KMS-11 (cell line): ENCODE results near the gene STOX1.

Experiments
- H2AFZ ChIP-seq: fragments of 200-600 bp; sonication (generic); 2 replicates; pipeline ENCODE4 v1.6.1; 2016; ENCODE audit warnings: antibody characterized with exemption, mixed run types, low read depth
- H3K27ac ChIP-seq: fragments of 200-600 bp; sonication (generic); 2 replicates; pipeline ENCODE4 v1.6.1; 2016; ENCODE audit warnings: mild to moderate bottlenecking, mixed run types
- H3K27me3 ChIP-seq: fragments of 200-600 bp; sonication (generic); 2 replicates; pipeline ENCODE4 v1.6.1; 2017; ENCODE audit warnings: mild to moderate bottlenecking, low read depth, mixed run types, moderate library complexity; ENCODE audit not compliant: insufficient read depth
- H3K36me3 ChIP-seq: fragments of 200-600 bp; sonication (generic); 2 replicates; pipeline ENCODE4 v1.6.1; 2017; ENCODE audit warnings: mild to moderate bottlenecking, mixed run types; ENCODE audit not compliant: insufficient read depth
- H3K4me1 ChIP-seq: fragments of 200-600 bp; sonication (generic); 2 replicates; pipeline ENCODE4 v1.6.1; 2016; ENCODE audit warnings: mild to moderate bottlenecking, low read depth, mixed run types; ENCODE audit not compliant: poor library complexity, severe bottlenecking
- H3K4me2 ChIP-seq: fragments of 200-600 bp; sonication (generic); 2 replicates; pipeline ENCODE4 v1.7.0; 2016; ENCODE audit warnings: mild to moderate bottlenecking, mixed run types
- H3K4me3 ChIP-seq: fragments of 200-600 bp; sonication (generic); IDR thresholded peaks from 2 replicates; pipeline ENCODE4 v1.6.1; 2017; ENCODE audit warnings: low read depth, low read length, mixed read lengths; ENCODE audit not compliant: insufficient read depth
- H3K79me2 ChIP-seq: fragments of 200-600 bp; sonication (generic); 2 replicates; pipeline ENCODE4 v1.6.1; 2016; ENCODE audit warnings: low read depth, mixed run types; ENCODE audit not compliant: insufficient read depth
- H3K9ac ChIP-seq: fragments of 200-600 bp; sonication (generic); 2 replicates; pipeline ENCODE4 v1.6.1; 2016; ENCODE audit warnings: mild to moderate bottlenecking, mixed run types
- H4K20me1 ChIP-seq: fragments of 200-600 bp; sonication (generic); 2 replicates; pipeline ENCODE4 v1.6.1; 2016; ENCODE audit warnings: mild to moderate bottlenecking, mixed run types; ENCODE audit not compliant: insufficient read depth
- CTCF ChIP-seq: fragments of 200-600 bp; sonication (generic); conservative IDR thresholded peaks from 2 replicates; pipeline ENCODE4 v1.6.1; 2017; ENCODE audit warnings: low read depth, mild to moderate bottlenecking, antibody characterized with exemption, low read length, moderate library complexity, mixed read lengths

The STOX1 gene

DNA sequence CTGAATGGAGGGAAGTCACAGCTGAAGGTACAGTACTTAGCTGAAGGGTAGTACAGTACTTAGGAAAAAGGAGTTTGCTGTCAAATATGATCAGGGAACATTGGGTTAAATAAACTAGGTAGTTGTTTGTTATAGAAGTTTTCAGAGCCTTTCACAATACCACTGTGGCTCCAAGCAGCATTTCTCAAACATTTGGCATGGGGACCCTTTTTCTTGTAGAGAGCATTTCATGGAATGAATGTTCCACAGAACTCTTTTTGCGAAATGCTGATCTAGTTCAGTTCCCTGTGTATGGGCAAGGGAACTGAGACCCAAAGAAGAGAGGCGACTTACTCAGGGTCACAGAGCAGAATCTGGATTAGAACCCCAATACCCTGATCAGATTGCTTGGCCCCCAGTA is 42.3 kb downstream of the STOX1 start:
- H4K20me1 ChIP-seq: no peaks in the 10 kb centered on the region
- no peak overlapping the region for H3K4me2 ChIP-seq
- H3K4me1 ChIP-seq: no peaks in the 10 kb centered on the region
- H3K4me3 ChIP-seq: no peak overlapping the region
- H2AFZ ChIP-seq: no peak overlapping the region
- no peak for TF ChIP-seq CTCF
- no peak overlapping the region for H3K9ac ChIP-seq
- H3K36me3 ChIP-seq: no peaks in the 10 kb centered on the region
- no peaks in the 10 kb centered on the region for H3K27me3 ChIP-seq
- H3K27ac ChIP-seq: no peak overlapping the region
- no peaks in the 10 kb centered on the region for H3K79me2 ChIP-seq

DNA sequence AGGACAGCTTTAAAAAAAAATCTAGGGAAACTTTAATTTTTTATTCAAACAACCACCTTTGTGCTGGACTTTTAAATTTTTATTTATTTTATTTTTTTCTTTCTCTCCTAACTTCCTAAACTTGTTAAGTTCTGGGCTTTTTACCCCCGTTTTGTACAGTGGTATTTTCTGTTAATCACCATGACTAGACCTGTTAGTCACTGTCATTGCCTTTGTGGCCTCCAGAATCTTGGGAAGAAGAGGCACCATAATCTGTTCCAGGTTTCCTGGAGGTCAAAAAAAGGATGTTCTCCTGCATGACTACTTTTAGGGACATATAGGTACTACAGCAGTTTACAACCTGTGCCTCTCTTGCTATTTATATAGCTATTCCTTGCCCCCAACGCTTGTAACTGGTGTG is 42.7 kb downstream of the STOX1 start:
- H3K36me3 ChIP-seq: no peaks in the 10 kb centered on the region
- no peaks in the 10 kb centered on the region for H3K4me1 ChIP-seq

GRCh38 chr10:68870545-68871104 is 43.3 kb downstream of the STOX1 start:
- Histone ChIP-seq H3K27ac (no peak overlapping the region), H4K20me1 (no peaks in the 10 kb centered on the region), H3K4me1 (no peaks in the 10 kb centered on the region), H2AFZ (no peak overlapping the region), H3K4me3 (no peak overlapping the region), H3K79me2 (no peaks in the 10 kb centered on the region), H3K27me3 (no peaks in the 10 kb centered on the region), H3K9ac (no peak overlapping the region), H3K4me2 (no peak overlapping the region), H3K36me3 (no peaks in the 10 kb centered on the region)
- TF ChIP-seq CTCF: no peak

More for the DNA sequence above, 42.7 kb downstream of the STOX1 start:
- no peak overlapping the region for H3K9ac ChIP-seq
- H4K20me1 ChIP-seq: no peaks in the 10 kb centered on the region
- no peaks in the 10 kb centered on the region for H3K79me2 ChIP-seq
- no peak overlapping the region for H2AFZ ChIP-seq
- H3K27me3 ChIP-seq: no peaks in the 10 kb centered on the region
- TF ChIP-seq CTCF: no peak
- no peak overlapping the region for H3K4me3 ChIP-seq
- H3K4me2 ChIP-seq: no peak overlapping the region
- no peak overlapping the region for H3K27ac ChIP-seq

DNA sequence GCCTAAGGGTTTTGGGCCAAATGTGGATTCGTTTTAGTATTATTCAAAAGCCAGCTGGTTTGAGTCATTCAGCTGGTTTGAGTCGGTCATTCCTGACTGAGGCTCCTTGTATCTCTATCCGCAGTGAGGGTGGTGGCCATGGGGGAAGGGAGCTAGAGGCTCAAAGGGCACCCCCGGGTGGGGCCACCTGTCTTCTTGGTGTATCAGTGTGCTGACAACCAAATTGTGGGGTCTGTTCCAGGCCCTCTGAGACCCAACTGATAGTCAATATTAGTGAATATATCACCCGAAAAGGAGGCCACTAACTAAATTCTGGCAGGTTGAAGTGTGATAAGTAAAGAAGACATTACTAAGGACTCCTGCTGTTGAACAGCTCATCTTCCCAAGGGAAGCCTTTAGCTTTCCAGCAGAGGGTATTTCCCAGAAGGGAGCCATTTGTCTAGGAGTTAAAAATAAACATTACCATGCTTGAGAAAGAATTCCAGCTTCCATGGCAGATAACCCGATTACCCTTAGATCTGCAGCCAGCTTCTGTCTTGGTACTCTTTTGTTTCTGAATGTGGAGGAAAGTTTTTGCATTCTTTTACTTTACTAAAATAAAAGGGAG is 43.9 kb downstream of the STOX1 start:
- Histone ChIP-seq H3K9ac (no peak overlapping the region), H3K4me1 (no peaks in the 10 kb centered on the region), H2AFZ (no peak overlapping the region), H3K79me2 (no peaks in the 10 kb centered on the region), H3K27ac (no peak overlapping the region), H3K4me3 (no peak overlapping the region), H3K36me3 (no peaks in the 10 kb centered on the region), H3K4me2 (no peak overlapping the region), H3K27me3 (no peaks in the 10 kb centered on the region), H4K20me1 (no peaks in the 10 kb centered on the region)
- no peak for TF ChIP-seq CTCF
